ENCODE measurements around the gene MTNR1A. TPM values are rescaled to one million over a fixed set of nuclear protein-coding genes. Genes with fewer than 3 reads are reported as not detected.

The MTNR1A gene
- total and polyA plus RNA-seq, 2 experiments from 2014 or later: 0.32 to 1.4 TPM

DNA sequence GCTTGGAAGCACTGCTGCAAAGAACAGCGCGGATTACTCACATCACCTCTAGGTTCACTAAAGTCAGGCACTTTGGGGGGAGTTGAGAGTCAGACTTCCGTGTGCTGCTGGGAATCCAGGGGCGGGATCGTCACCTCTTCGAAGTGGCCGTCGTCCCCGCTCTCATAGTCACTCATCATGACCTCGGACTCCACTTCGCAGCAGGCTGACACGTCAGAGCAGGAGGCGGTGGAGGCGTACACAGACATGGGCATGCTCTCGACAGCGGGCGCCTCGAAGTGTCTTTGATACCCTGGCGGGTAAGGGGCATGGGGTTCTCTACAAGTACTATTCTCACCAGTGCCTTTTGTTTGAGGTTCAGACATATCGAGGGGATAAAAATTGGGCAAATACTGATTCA, 33.1 kb upstream of the MTNR1A start:
- DNase-seq (ENCODE audit: low spot score) (no peak), ATAC-seq (no peak)
- no peak overlapping the region for H3K4me3 Mint-ChIP-seq
- no peak overlapping the region for H3K27ac Mint-ChIP-seq
- Histone ChIP-seq H3F3A (replicated peaks; ENCODE audit: low read depth) (no peaks in the 10 kb centered on the region), H3K79me2 (replicated peaks; ENCODE audit: insufficient read depth) (peaks cover 5% of the 10 kb centered on the region; the same call in 1 of the 2 replicates), H3K9me2 (ENCODE audit: insufficient read depth) (no peaks in the 10 kb centered on the region), H3K36me3 (ENCODE audit: insufficient read depth) (0 out of 2 replicates have a peak, but pooled peaks cover 14% of the 10 kb centered on the region), H3K4me3 (no peak overlapping the region), H3K27me3 (ENCODE audit: insufficient read depth) (no peaks in the 10 kb centered on the region), H3K4me1 (ENCODE audit: insufficient read depth) (no peaks in the 10 kb centered on the region; the same call in 1 of the 2 replicates), H2AFZ (no peak overlapping the region), H3K27ac (ENCODE audit: low read depth) (no peak overlapping the region), H4K20me1 (replicated peaks; ENCODE audit: insufficient read depth) (no peaks in the 10 kb centered on the region), H3K4me2 (no peak overlapping the region)
- H3K9me3 Mint-ChIP-seq: no peaks in the 10 kb centered on the region
- TF ChIP-seq JUNB (IDR thresholded peaks at IDR 0.05; ENCODE audit: unreplicated experiment) (no peak), CREB1 (CRISPR knock-in tag; IDR thresholded peaks at IDR 0.05; ENCODE audit: low read depth) (no peak), EZH2phosphoT487 (IDR thresholded peaks at IDR 0.05; ENCODE audit: unreplicated experiment) (no peak), NANOG (IDR thresholded peaks at IDR 0.05; ENCODE audit: borderline replicate concordance) (no peak), STAT1 (IDR thresholded peaks at IDR 0.05; ENCODE audit: unreplicated experiment) (no peak)
- TF ChIP-seq, protein P1, sequence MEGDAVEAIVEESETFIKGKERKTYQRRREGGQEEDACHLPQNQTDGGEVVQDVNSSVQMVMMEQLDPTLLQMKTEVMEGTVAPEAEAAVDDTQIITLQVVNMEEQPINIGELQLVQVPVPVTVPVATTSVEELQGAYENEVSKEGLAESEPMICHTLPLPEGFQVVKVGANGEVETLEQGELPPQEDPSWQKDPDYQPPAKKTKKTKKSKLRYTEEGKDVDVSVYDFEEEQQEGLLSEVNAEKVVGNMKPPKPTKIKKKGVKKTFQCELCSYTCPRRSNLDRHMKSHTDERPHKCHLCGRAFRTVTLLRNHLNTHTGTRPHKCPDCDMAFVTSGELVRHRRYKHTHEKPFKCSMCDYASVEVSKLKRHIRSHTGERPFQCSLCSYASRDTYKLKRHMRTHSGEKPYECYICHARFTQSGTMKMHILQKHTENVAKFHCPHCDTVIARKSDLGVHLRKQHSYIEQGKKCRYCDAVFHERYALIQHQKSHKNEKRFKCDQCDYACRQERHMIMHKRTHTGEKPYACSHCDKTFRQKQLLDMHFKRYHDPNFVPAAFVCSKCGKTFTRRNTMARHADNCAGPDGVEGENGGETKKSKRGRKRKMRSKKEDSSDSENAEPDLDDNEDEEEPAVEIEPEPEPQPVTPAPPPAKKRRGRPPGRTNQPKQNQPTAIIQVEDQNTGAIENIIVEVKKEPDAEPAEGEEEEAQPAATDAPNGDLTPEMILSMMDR (conservative IDR thresholded peaks at IDR 0.05; ENCODE audit: low read depth in 2 of 2): no peak
- TF ChIP-seq, protein P2, sequence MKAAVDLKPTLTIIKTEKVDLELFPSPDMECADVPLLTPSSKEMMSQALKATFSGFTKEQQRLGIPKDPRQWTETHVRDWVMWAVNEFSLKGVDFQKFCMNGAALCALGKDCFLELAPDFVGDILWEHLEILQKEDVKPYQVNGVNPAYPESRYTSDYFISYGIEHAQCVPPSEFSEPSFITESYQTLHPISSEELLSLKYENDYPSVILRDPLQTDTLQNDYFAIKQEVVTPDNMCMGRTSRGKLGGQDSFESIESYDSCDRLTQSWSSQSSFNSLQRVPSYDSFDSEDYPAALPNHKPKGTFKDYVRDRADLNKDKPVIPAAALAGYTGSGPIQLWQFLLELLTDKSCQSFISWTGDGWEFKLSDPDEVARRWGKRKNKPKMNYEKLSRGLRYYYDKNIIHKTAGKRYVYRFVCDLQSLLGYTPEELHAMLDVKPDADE (IDR thresholded peaks at IDR 0.05): no peak
- H3K27me3 Mint-ChIP-seq (ENCODE audit: insufficient read depth, low read depth, poor library complexity): no peaks in the 10 kb centered on the region
- H3K4me1 Mint-ChIP-seq: peaks cover 10% of the 10 kb centered on the region; the same call in 2 of the 3 replicates
- H3K36me3 Mint-ChIP-seq (ENCODE audit: low read depth): peaks cover 59% of the 10 kb centered on the region

DNA sequence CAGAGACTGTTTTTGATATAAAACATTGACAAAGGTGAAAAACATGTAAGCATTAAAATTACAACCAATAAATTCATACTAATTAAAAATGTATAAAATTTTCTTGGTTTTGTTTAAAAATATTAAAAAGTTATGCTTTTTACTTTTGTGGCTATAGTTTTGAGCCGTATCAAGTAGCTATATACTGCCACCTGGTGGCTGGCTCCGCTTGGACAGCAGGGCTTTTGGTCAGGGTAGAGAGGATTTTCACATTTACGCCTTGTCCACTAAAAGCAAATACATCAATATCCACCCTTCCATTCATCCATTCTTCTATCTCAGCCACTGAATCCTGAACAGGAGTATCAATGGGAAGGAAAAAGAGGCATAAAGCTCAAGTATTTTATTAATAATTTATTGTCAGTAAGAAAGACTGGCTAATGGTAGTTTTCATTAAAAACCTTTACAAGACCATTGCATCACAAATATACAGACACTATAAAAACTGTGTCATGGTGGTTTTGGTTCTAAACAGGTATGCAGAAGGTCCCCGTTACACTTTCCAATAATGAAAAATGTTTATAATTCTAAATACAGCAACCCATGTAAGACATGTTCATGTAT, 32.1 kb upstream of the MTNR1A start:
- H3K79me2 ChIP-seq (replicated peaks; ENCODE audit: insufficient read depth): peaks cover 5% of the 10 kb centered on the region; the same call in 1 of the 2 replicates
- Mint-ChIP-seq H3K27me3 (ENCODE audit: insufficient read depth, low read depth, poor library complexity) (no peaks in the 10 kb centered on the region), H3K4me3 (no peak overlapping the region), H3K27ac (no peak overlapping the region), H3K4me1 (peaks cover 10% of the 10 kb centered on the region; the same call in 2 of the 3 replicates), H3K36me3 (ENCODE audit: low read depth) (peaks cover 58% of the 10 kb centered on the region), H3K9me3 (peaks cover 5% of the 10 kb centered on the region)
- H4K20me1 ChIP-seq (replicated peaks; ENCODE audit: insufficient read depth): no peaks in the 10 kb centered on the region
- no peaks in the 10 kb centered on the region for H3K27me3 ChIP-seq (ENCODE audit: insufficient read depth)
- DNase-seq (ENCODE audit: low spot score) (peak; percentile 75), ATAC-seq (peak; percentile 68)
- TF ChIP-seq, protein P1 (conservative IDR thresholded peaks at IDR 0.05; ENCODE audit: low read depth in 2 of 2): peak; percentile 80 to 86
- TF ChIP-seq ZNF331 (CRISPR knock-in tag; IDR thresholded peaks at IDR 0.05; ENCODE audit: low read depth): no peak
- no peak for TF ChIP-seq POLR2AphosphoS5 (IDR thresholded peaks at IDR 0.05; ENCODE audit: low read depth)
- TF ChIP-seq ZNF114 (CRISPR knock-in tag; IDR thresholded peaks at IDR 0.05): no peak
- H3K4me3 ChIP-seq: no peak overlapping the region
- no peaks in the 10 kb centered on the region for H3K9me2 ChIP-seq (ENCODE audit: insufficient read depth)
- H3K4me2 ChIP-seq: no peak overlapping the region
- H3K36me3 ChIP-seq (ENCODE audit: insufficient read depth): peaks cover 17% of the 10 kb centered on the region; the same call in 1 of the 2 replicates
- H3K27ac ChIP-seq (ENCODE audit: low read depth): no peak overlapping the region
- H3K4me1 ChIP-seq (ENCODE audit: insufficient read depth): no peaks in the 10 kb centered on the region; the same call in 1 of the 2 replicates
- no peak overlapping the region for H2AFZ ChIP-seq
- no peaks in the 10 kb centered on the region for H3F3A ChIP-seq (replicated peaks; ENCODE audit: low read depth)
